Endometrial microvascular endothelial cells (primary cell): ENCODE results near the gene GREM1. TPM values are rescaled to one million over a fixed set of nuclear protein-coding genes. Genes with fewer than 3 reads are reported as not detected.

Experiments used
- in situ Hi-C: cut with HindIII; loops from 2 replicates; pipeline ENCODE4 v1.10.0; 2017; ENCODE audit warnings: low sequenced_read_pairs, low pct_unique_long_range_greater_than_20kb; ENCODE audit errors: inconsistent ontology term
- total RNA-seq: library from RNA; depleted of rRNA; stranded (reverse); fragments of >200 nt; gene quantifications from one replicate; pipeline ENCODE4 v1.2.3, GENCODE V29; 2015; ENCODE audit errors: inconsistent ontology term

Gene GREM1
- total RNA-seq: 2.9 TPM

- in situ Hi-C loops: no loop called here
Measured at GRCh38 chr15:32717426-32718226, at the start of gene GREM1. Gene GREM1 (plus strand): TSS chr15:32718004. CDS start chr15:32730691, 12,687 bp downstream.

GRCh38 chr15:32668942-32669341, 48.9 kb upstream of the GREM1 start:
- in situ Hi-C loops: no loop called here

GRCh38 chr15:32669896-32670611, 47.8 kb upstream of the GREM1 start:
- in situ Hi-C loops: no loop called here

GRCh38 chr15:32670623-32671022, 47.2 kb upstream of the GREM1 start:
- in situ Hi-C loops: no loop called here

GRCh38 chr15:32671339-32672325, 46.2 kb upstream of the GREM1 start:
- in situ Hi-C loops: no loop called here

- in situ Hi-C loops: no loop called here
Measured at GRCh38 chr15:32674681-32675080, 43.1 kb upstream of the GREM1 start.

- in situ Hi-C loops: no loop called here
Measured at GRCh38 chr15:32675466-32675865, 42.3 kb upstream of the GREM1 start.

GRCh38 chr15:32676169-32676568, 41.6 kb upstream of the GREM1 start:
- in situ Hi-C loops: no loop called here

- in situ Hi-C loops: no loop called here
Measured at GRCh38 chr15:32677238-32677750, 40.5 kb upstream of the GREM1 start.

DNA sequence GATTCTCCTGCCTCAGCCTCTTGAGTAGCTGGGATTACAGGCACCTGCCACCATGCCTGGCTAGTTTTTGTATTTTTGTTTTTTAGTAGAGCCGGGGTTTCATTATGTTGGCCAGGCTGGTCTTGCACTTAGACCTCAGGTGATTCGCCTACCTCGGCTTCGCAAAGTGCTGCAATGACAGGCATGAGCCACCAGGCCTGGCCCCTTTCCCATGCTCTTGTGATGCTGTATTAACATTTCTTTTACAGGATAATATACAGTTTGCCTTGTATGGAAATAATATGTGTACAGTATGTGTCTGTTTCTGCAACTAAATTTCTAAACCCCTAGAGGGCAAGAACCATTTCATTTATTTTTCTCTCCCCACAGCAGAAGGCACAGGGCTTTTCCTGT, 38.5 kb upstream of the GREM1 start:
- in situ Hi-C loops: no loop called here

GRCh38 chr15:32682569-32682968, 35.2 kb upstream of the GREM1 start:
- in situ Hi-C loops: no loop called here

DNA sequence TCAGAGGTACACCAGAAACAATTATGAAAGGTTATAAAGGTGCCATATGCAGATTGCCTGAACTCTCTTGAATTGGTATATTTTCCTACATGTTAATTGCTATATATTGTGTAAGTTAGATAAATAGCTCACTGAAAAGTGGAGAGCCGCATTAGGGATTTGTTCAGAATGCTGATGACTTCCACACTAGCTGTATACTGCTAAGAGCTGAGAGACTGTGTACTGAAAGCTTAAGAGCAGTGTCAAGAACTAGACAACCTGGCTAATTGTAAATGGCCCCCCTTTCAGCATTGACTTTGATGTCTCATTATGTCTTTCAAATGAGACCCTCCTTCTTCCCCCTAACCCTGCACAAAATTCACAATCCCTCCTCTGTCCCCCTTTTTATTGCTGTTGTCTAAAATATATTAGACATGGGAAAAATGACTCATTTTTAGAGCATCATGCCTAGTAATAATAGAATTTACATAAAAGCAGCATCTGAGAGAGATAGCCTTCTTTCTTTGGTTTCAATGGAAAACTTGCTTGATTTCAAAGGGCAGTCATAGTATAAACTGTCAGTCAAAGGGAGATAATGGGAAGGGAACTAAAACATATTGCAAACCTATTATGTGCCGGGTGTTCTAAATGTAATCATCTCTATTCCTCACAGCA, 34.7 kb upstream of the GREM1 start:
- in situ Hi-C loops: no loop called here

GRCh38 chr15:32683906-32684584, 33.8 kb upstream of the GREM1 start:
- in situ Hi-C loops: no loop called here

- in situ Hi-C loops: no loop called here
Measured at GRCh38 chr15:32685576-32685975, 32.2 kb upstream of the GREM1 start.

DNA sequence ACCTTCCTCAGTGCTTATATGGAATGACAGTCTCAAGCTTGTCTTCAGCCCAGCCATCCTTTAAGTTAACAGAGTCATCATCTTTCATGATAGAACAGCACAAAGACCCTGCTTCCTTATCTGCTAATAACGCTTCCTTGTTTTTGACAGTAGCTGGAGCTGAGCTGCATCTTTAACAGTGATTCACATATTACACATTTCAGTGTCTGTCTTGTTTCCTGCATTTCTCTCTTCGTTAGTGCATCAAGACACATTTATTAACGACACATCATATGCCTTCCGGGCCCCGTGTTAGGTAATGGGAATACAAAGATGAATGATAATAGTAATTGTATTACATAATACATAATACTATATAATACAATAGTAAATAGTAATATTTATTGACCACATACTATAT, 30.2 kb upstream of the GREM1 start:
- in situ Hi-C loops: no loop called here

DNA sequence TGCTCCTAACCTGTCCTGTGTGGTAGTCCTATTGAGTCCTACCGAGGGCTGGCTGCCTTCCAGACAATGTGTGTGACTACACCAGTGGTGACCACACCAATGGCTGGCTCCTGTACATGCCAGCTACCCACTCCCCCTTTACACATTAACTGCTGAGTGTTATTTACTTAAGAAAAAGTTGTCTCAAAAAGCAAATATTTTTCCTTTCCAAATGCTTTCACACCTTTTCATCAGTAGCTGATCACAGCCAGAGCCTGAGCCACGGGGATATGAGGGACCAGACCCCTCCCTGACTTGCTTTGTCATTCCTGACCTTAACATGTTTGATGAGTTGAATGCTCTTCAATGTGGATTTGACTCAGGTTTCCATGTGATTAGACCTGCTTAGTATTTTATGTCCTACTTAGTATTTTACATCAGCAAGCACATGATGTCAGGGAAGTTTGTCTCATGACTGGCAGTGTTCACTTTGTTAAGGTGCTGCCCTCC, 29.6 kb upstream of the GREM1 start:
- in situ Hi-C loops: no loop called here

DNA sequence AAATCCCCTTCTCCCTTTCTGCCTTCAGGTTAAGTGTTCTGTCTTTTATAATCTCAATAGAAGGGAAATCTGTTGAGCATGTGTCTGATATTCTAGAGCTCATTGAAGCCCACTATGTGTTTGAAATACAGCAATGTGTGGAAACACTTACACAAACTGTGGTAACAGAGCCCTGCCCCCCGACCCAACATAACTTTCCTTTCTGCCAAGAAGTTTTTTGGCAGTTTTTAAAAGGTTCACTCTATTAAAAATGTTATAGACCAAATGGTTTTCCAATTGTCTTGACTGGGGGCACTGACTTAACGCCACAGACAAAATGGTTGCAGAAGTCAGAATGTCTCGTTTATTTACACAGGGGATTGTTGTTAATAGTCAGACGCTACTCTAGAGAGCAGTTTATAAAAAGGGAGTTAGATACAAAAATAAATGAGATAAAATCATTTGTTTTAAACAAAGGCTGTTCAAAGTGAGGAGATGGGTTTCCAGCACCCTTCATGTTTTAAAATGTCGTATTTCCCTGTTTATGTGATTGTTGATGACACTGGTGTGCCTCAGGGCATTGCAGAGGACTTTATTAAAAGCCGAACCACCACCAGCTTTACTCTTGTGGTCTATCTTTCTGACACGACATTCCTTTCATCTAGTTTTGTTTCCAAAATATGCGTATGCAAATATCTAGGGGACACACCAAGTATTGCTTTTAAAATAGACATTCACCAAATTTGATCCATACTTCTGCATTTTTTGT, 26.7 kb upstream of the GREM1 start:
- in situ Hi-C loops: no loop called here
